HEK293 (cell line): ENCODE data around the gene SPINT4.

Experiments
- TCF7L2 ChIP-seq: IDR thresholded peaks from 2 replicates; pipeline ENCODE4 v1.6.1; 2011; ENCODE audit warnings: low read depth, mild to moderate bottlenecking, inconsistent platforms, low read length, moderate library complexity, borderline replicate concordance
- YY1 ChIP-seq: fragments of 450-650 bp; formaldehyde crosslinking; IDR thresholded peaks from 2 replicates; pipeline ENCODE4 v1.5.1; 2018; ENCODE audit warnings: missing biosample characterization, missing genetic modification characterization
- ZFP3 ChIP-seq: fragments of 450-650 bp; formaldehyde crosslinking; IDR thresholded peaks from 2 replicates; pipeline ENCODE4 v1.5.1; 2016; ENCODE audit warnings: low read depth, missing biosample characterization, missing genetic modification characterization
- ZNF274 ChIP-seq, 2 experiments: fragments of 200-500 bp in 1 of 2; fragments of 450-650 bp in 1 of 2; sonication (Bioruptor generic) in 1 of 2; formaldehyde crosslinking in 1 of 2; IDR thresholded peaks; 2 replicates each; pipeline versions ENCODE4 v1.5.1 to v1.6.1; 2014 to 2016; ENCODE audit warnings: borderline replicate concordance in 1 of 2, inconsistent platforms in 1 of 2, low read length in 1 of 2, missing biosample characterization in 1 of 2, missing genetic modification characterization in 1 of 2
- ZNF302 ChIP-seq: fragments of 450-650 bp; formaldehyde crosslinking; IDR thresholded peaks from 2 replicates; pipeline ENCODE4 v1.5.1; 2016; ENCODE audit warnings: missing biosample characterization, missing genetic modification characterization, low read depth
- ZNF311 ChIP-seq: fragments of 450-650 bp; formaldehyde crosslinking; IDR thresholded peaks from 2 replicates; pipeline ENCODE4 v1.5.1; 2017; ENCODE audit warnings: missing biosample characterization, missing genetic modification characterization, borderline replicate concordance
- ZNF324 ChIP-seq: fragments of 450-650 bp; formaldehyde crosslinking; IDR thresholded peaks from 2 replicates; pipeline ENCODE4 v1.5.1; 2016; ENCODE audit warnings: missing biosample characterization, missing genetic modification characterization
- ZNF623 ChIP-seq: fragments of 450-650 bp; formaldehyde crosslinking; IDR thresholded peaks from 2 replicates; pipeline ENCODE4 v1.5.1; 2016; ENCODE audit warnings: missing biosample characterization, missing genetic modification characterization
- TF ChIP-seq, protein P1 (sequence below): fragments of 450-650 bp; formaldehyde crosslinking; IDR thresholded peaks from 2 replicates; pipeline ENCODE4 v1.5.1; 2016; ENCODE audit warnings: missing biosample characterization, missing genetic modification characterization
- TF ChIP-seq, protein P2 (sequence below): fragments of 450-650 bp; formaldehyde crosslinking; IDR thresholded peaks from 2 replicates; pipeline ENCODE4 v1.5.1; 2017; ENCODE audit warnings: missing biosample characterization, mild to moderate bottlenecking, missing genetic modification characterization, moderate library complexity
- TF ChIP-seq, protein P3 (sequence below): fragments of 450-650 bp; formaldehyde crosslinking; IDR thresholded peaks from 2 replicates; pipeline ENCODE4 v1.5.1; 2017; ENCODE audit warnings: missing biosample characterization, missing genetic modification characterization
- TF ChIP-seq, protein P4 (sequence below): fragments of 450-650 bp; formaldehyde crosslinking; IDR thresholded peaks from 2 replicates; pipeline ENCODE4 v1.5.1; 2016; ENCODE audit warnings: missing biosample characterization, missing genetic modification characterization
- TF ChIP-seq, protein P5 (sequence below): fragments of 450-650 bp; formaldehyde crosslinking; IDR thresholded peaks from 2 replicates; pipeline ENCODE4 v1.5.1; 2016; ENCODE audit warnings: missing biosample characterization, missing genetic modification characterization

DNA sequence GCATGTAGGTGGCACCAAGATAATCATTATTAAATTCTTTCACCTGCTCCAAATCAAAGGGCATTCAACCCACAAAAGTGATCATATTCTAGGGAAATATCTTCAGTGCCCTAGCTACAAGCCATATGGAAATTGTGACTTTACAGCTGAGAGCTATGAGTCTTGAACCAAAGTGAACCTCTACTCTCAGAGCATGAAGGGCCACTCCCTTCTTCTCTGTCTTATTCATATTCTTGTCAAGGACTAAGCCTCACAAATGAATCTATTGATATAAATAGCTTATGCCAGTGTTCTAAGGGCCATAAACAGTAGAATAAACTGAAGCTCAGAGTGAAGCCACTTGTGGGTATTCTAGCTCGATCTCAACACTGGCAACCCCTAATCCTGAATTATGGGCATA, 29.6 kb downstream of the SPINT4 start:
- TF ChIP-seq, protein P1, sequence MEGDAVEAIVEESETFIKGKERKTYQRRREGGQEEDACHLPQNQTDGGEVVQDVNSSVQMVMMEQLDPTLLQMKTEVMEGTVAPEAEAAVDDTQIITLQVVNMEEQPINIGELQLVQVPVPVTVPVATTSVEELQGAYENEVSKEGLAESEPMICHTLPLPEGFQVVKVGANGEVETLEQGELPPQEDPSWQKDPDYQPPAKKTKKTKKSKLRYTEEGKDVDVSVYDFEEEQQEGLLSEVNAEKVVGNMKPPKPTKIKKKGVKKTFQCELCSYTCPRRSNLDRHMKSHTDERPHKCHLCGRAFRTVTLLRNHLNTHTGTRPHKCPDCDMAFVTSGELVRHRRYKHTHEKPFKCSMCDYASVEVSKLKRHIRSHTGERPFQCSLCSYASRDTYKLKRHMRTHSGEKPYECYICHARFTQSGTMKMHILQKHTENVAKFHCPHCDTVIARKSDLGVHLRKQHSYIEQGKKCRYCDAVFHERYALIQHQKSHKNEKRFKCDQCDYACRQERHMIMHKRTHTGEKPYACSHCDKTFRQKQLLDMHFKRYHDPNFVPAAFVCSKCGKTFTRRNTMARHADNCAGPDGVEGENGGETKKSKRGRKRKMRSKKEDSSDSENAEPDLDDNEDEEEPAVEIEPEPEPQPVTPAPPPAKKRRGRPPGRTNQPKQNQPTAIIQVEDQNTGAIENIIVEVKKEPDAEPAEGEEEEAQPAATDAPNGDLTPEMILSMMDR (tag by site-specific recombination): no peak
- TF ChIP-seq, protein P2, sequence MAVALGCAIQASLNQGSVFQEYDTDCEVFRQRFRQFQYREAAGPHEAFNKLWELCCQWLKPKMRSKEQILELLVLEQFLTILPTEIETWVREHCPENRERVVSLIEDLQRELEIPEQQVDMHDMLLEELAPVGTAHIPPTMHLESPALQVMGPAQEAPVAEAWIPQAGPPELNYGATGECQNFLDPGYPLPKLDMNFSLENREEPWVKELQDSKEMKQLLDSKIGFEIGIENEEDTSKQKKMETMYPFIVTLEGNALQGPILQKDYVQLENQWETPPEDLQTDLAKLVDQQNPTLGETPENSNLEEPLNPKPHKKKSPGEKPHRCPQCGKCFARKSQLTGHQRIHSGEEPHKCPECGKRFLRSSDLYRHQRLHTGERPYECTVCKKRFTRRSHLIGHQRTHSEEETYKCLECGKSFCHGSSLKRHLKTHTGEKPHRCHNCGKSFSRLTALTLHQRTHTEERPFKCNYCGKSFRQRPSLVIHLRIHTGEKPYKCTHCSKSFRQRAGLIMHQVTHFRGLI (tag by site-specific recombination): no peak
- TF ChIP-seq TCF7L2: no peak
- TF ChIP-seq ZNF324: no peak
- no peak for TF ChIP-seq ZNF274 (IDR thresholded peaks at IDR 0.05; ENCODE audit: low read length)
- no peak for TF ChIP-seq ZNF274 (tag by site-specific recombination; IDR thresholded peaks at IDR 0.05; ENCODE audit: borderline replicate concordance)
- TF ChIP-seq ZNF311 (tag by site-specific recombination): no peak
- TF ChIP-seq, protein P3, sequence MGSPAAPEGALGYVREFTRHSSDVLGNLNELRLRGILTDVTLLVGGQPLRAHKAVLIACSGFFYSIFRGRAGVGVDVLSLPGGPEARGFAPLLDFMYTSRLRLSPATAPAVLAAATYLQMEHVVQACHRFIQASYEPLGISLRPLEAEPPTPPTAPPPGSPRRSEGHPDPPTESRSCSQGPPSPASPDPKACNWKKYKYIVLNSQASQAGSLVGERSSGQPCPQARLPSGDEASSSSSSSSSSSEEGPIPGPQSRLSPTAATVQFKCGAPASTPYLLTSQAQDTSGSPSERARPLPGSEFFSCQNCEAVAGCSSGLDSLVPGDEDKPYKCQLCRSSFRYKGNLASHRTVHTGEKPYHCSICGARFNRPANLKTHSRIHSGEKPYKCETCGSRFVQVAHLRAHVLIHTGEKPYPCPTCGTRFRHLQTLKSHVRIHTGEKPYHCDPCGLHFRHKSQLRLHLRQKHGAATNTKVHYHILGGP (tag by site-specific recombination): no peak
- TF ChIP-seq ZNF623 (tag by site-specific recombination): no peak
- TF ChIP-seq ZNF302 (tag by site-specific recombination): no peak
- TF ChIP-seq, protein P4, sequence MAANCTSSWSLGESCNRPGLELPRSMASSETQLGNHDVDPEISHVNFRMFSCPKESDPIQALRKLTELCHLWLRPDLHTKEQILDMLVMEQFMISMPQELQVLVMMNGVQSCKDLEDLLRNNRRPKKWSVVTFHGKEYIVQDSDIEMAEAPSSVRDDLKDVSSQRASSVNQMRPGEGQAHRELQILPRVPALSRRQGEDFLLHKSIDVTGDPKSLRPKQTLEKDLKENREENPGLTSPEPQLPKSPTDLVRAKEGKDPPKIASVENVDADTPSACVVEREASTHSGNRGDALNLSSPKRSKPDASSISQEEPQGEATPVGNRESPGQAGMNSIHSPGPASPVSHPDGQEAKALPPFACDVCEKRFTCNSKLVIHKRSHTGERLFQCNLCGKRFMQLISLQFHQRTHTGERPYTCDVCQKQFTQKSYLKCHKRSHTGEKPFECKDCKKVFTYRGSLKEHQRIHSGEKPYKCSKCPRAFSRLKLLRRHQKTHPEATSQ: no peak
- TF ChIP-seq, protein P5, sequence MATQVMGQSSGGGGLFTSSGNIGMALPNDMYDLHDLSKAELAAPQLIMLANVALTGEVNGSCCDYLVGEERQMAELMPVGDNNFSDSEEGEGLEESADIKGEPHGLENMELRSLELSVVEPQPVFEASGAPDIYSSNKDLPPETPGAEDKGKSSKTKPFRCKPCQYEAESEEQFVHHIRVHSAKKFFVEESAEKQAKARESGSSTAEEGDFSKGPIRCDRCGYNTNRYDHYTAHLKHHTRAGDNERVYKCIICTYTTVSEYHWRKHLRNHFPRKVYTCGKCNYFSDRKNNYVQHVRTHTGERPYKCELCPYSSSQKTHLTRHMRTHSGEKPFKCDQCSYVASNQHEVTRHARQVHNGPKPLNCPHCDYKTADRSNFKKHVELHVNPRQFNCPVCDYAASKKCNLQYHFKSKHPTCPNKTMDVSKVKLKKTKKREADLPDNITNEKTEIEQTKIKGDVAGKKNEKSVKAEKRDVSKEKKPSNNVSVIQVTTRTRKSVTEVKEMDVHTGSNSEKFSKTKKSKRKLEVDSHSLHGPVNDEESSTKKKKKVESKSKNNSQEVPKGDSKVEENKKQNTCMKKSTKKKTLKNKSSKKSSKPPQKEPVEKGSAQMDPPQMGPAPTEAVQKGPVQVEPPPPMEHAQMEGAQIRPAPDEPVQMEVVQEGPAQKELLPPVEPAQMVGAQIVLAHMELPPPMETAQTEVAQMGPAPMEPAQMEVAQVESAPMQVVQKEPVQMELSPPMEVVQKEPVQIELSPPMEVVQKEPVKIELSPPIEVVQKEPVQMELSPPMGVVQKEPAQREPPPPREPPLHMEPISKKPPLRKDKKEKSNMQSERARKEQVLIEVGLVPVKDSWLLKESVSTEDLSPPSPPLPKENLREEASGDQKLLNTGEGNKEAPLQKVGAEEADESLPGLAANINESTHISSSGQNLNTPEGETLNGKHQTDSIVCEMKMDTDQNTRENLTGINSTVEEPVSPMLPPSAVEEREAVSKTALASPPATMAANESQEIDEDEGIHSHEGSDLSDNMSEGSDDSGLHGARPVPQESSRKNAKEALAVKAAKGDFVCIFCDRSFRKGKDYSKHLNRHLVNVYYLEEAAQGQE (tag by site-specific recombination): no peak
- TF ChIP-seq YY1 (tag by site-specific recombination): no peak
- TF ChIP-seq ZFP3: no peak
